A549 (cell line): ENCODE measurements around the gene BCKDHA. TPM values are rescaled to one million over a fixed set of nuclear protein-coding genes. Genes with fewer than 3 reads are reported as not detected.
A peak's percentile ranks its signal among the peaks of the same experiment; 100 is the strongest.
"Not testable (repeated sequence)": the region's sequence is repeated elsewhere in the genome, so short reads cannot be mapped to it uniquely, and the experiment has no call there.

Source experiments
- ATAC-seq, 2 experiments: fragments of 200-7000 bp in 1 of 2; fragments of >200 bp in 1 of 2; cut with Nextera tagmentation in 1 of 2; cut with Tn5 transposase in 1 of 2; 3 replicates each; pipeline versions ENCODE4 v1.8.0 to v1.9.1; 2018 to 2020; ENCODE audit warnings: mild to moderate bottlenecking in 1 of 2, moderate library complexity in 1 of 2
- CTCF ChIA-PET: fragments of 300-600 bp; sonication (Branson Sonifier 250); formaldehyde crosslinking; extraction: SDS; loops from one replicate; lab custom pipeline; 2021; ENCODE audit warnings: antibody characterized with exemption, inconsistent platforms; lab: Yijun Ruan, JAX
- POLR2A ChIA-PET: fragments of 350-600 bp; formaldehyde crosslinking; extraction: SDS; loops from one replicate; lab custom pipeline; 2021; ENCODE audit warnings: antibody characterized with exemption, inconsistent platforms; lab: Yijun Ruan, JAX
- DNase-seq, 2 experiments: peaks; one replicate each; pipeline versions ENCODE4 v3.0.0 to v3.0.0-alpha.2; 2011 to 2016; ENCODE audit warnings: low read depth in 1 of 2, low spot score in 1 of 2
- FAIRE-seq: peaks from 2 replicates; lab custom pipeline; 2011; peaks lifted over from hg19 to GRCh38; lab: Jason Lieb, UNC
- H3K27ac ChIP-seq, 2 experiments: fragments of >200 bp; sonication (Bioruptor Twin); formaldehyde crosslinking; 3 replicates each; pipeline ENCODE4 v1.5.1; 2016 to 2017
- H3K4me1 ChIP-seq: fragments of >200 bp; sonication (Bioruptor Twin); formaldehyde crosslinking; 3 replicates; pipeline ENCODE4 v1.6.1; 2016
- H3K4me2 ChIP-seq: fragments of >200 bp; sonication (Bioruptor Twin); formaldehyde crosslinking; 3 replicates; pipeline ENCODE4 v1.6.1; 2016
- H3K4me3 ChIP-seq: fragments of >200 bp; sonication (Bioruptor Twin); formaldehyde crosslinking; 3 replicates; pipeline ENCODE4 v1.5.1; 2016
- H3K9me3 ChIP-seq: fragments of >200 bp; sonication (Bioruptor Twin); formaldehyde crosslinking; 3 replicates; pipeline ENCODE4 v1.6.1; 2016
- CTCF ChIP-seq: fragments of >200 bp; sonication (Bioruptor Twin); formaldehyde crosslinking; IDR thresholded peaks from 3 replicates; pipeline ENCODE4 v1.5.1; 2016
- E2F6 ChIP-seq: IDR thresholded peaks from 2 replicates; pipeline ENCODE4 v1.6.1; 2012; ENCODE audit warnings: low read depth, borderline replicate concordance
- FOXS1 ChIP-seq: fragments of 250-450 bp; sonication (Bioruptor Pico); IDR thresholded peaks from 2 replicates; pipeline ENCODE4 v1.5.0; 2020; ENCODE audit warnings: mild to moderate bottlenecking, moderate library complexity
- HOXB13 ChIP-seq: fragments of 250-450 bp; sonication (Bioruptor Pico); IDR thresholded peaks from 2 replicates; pipeline ENCODE4 v1.5.0; 2020; ENCODE audit warnings: low read depth, mild to moderate bottlenecking, moderate library complexity
- JUN ChIP-seq, 2 experiments: fragments of >200 bp; sonication (Bioruptor Twin); formaldehyde crosslinking; IDR thresholded peaks; 2 replicates in 1 of 2; 3 replicates in 1 of 2; pipeline ENCODE4 v1.6.1; 2016 to 2017
- KDM1A ChIP-seq: fragments of 200-600 bp; sonication (generic); IDR thresholded peaks from 2 replicates; pipeline ENCODE4 v1.6.1; 2016; ENCODE audit warnings: low read depth, mild to moderate bottlenecking
- MAFK ChIP-seq: fragments of 450-650 bp; IDR thresholded peaks from 2 replicates; pipeline ENCODE4 v1.6.1; 2014; ENCODE audit not compliant: partially characterized antibody
- MAZ ChIP-seq: fragments of 150-350 bp; IDR thresholded peaks from 2 replicates; pipeline ENCODE4 v1.6.1; 2014; ENCODE audit warnings: antibody characterized with exemption, low read depth, low read length, borderline replicate concordance
- NPAS2 ChIP-seq: fragments of 250-450 bp; sonication (Bioruptor Pico); IDR thresholded peaks from 2 replicates; pipeline ENCODE4 v1.8.0; 2022; ENCODE audit warnings: mild to moderate bottlenecking, moderate library complexity, borderline replicate concordance
- RFX5 ChIP-seq: fragments of 450-650 bp; IDR thresholded peaks from 2 replicates; pipeline ENCODE4 v1.7.1; 2014; ENCODE audit warnings: antibody characterized with exemption, mild to moderate bottlenecking, moderate library complexity
- ZC3H11A ChIP-seq: fragments of 450-650 bp; IDR thresholded peaks from 2 replicates; pipeline ENCODE4 v1.6.1; 2014; ENCODE audit warnings: antibody characterized with exemption, mild to moderate bottlenecking
- WGBS: methylation state at CpG from one replicate; pipeline ENCODE4 v1.1.6; 2017; ENCODE audit errors: missing lambda C conversion rate; 5-methylcytosine and 5-hydroxymethylcytosine counted together
- polyA plus RNA-seq, 4 experiments: library from polyadenylated mRNA; depleted of rRNA in 3 of 4; stranded (reverse); fragments of >200 nt; fragmentation: RNase III in 1 of 4; extraction: RNeasy Plus Mini Kit Qiagen cat#74134 plus additional on column Dnase treatment in 1 of 4; gene quantifications; 2 replicates in 3 of 4; 3 replicates in 1 of 4; pipeline ENCODE4 v1.2.3, GENCODE V29; 2011 to 2017

The BCKDHA gene
- polyA plus RNA-seq, 2 of the 4 experiments (the other 2 are of a cell fraction) = 42.9 to 44.4 TPM

GRCh38 chr19:41376998-41377365 lies 20.6 kb upstream of the BCKDHA start:
- Histone ChIP-seq H3K4me1 (peaks cover 18% of the 10 kb centered on the region), H3K4me2 (peak overlapping the region; percentile 79), H3K27ac (peak overlapping the region in 1 of 2 experiments; percentile 74; a peak in 4 of 6 replicates), H3K9me3 (no peaks in the 10 kb centered on the region), H3K4me3 (peak overlapping the region; percentile 44; the same call in 1 of the 3 replicates)
- 89% methylated on average over 8 of the region's 8 CpGs for WGBS
- no peak for DNase-seq
- peak; percentile 35 to 47 for ATAC-seq
- ChIA-PET POLR2A (interaction anchor here (0.5 to 1.3 kb wide), 3 partner anchors 13 to 190 kb away, joined by 3 to 4 read pairs (median 3); partner anchors contain the start of gene B9D2), CTCF (interaction anchor here (0.6 to 7.6 kb wide), 10 partner anchors 9 to 709 kb away, joined by 3 to 37 read pairs (median 4); partner anchors contain the start of gene B9D2)
- FAIRE-seq = no peak
- TF ChIP-seq CTCF = no peak
- TF ChIP-seq RFX5 = no peak
- no peak for TF ChIP-seq JUN (IDR thresholded peaks at IDR 0.05)
- no peak for TF ChIP-seq ZC3H11A
- TF ChIP-seq HOXB13 = no peak
- TF ChIP-seq MAFK = no peak
- no peak for TF ChIP-seq NPAS2 (CRISPR knock-in tag)

GRCh38 chr19:41377977-41378709 lies 19.5 kb upstream of the BCKDHA start:
- Histone ChIP-seq H3K4me3 (no peak overlapping the region), H3K4me2 (no peak overlapping the region), H3K9me3 (no peaks in the 10 kb centered on the region)
- POLR2A ChIA-PET = interaction anchor here (1.1 to 1.3 kb wide), 2 partner anchors 9 to 61 kb away, joined by 4 to 5 read pairs; no protein-coding TSS in a partner anchor
- no peak for TF ChIP-seq KDM1A
- TF ChIP-seq, all 56 proteins: peak for 0
- FAIRE-seq (no peak), ATAC-seq (peak; percentile 31 to 35; a peak in 5 of 6 replicates), DNase-seq (no peak)
- Histone ChIP-seq H3K27ac (no peak overlapping the region), H3K4me1 (peaks cover 18% of the 10 kb centered on the region)
- CTCF ChIA-PET = interaction anchor here (0.6 to 7.6 kb wide), 13 partner anchors 10 to 1064 kb away, joined by 3 to 37 read pairs (median 5); partner anchors contain the start of gene B9D2
- 90% methylated on average over 9 of the region's 9 CpGs for WGBS

- WGBS = 94% methylated on average over 8 of the region's 8 CpGs
- not testable (repeated sequence) for H3K27ac ChIP-seq, DNase-seq, H3K4me2 ChIP-seq, H3K9me3 ChIP-seq, H3K4me3 ChIP-seq, FAIRE-seq, ATAC-seq, H3K4me1 ChIP-seq
- POLR2A ChIA-PET = interaction anchor here (3.2 kb wide), 1 partner anchor 17 kb away, joined by 34 read pairs; the partner anchor contains the start of gene B9D2
- CTCF ChIA-PET = interaction anchor here (0.6 to 7.6 kb wide), 12 partner anchors 9 to 218 kb away, joined by 3 to 37 read pairs (median 6); partner anchors contain the start of gene B9D2
Measured at GRCh38 chr19:41381536-41381935, 16.1 kb upstream of the BCKDHA start.

- ChIA-PET POLR2A (interaction anchor here (0.9 to 1.3 kb wide), 2 partner anchors 20 to 55 kb away, joined by 4 to 5 read pairs; partner anchors contain the start of genes B9D2 and DMAC2), CTCF (interaction anchor here (0.9 to 2.5 kb wide), 6 partner anchors 11 to 180 kb away, joined by 3 to 7 read pairs (median 4); partner anchors contain the start of genes B9D2 and DMAC2)
- peak; percentile 76 for FAIRE-seq
- Histone ChIP-seq H3K4me3 (no peak overlapping the region), H3K4me2 (no peak overlapping the region), H3K9me3 (no peaks in the 10 kb centered on the region), H3K27ac (no peak overlapping the region), H3K4me1 (no peaks in the 10 kb centered on the region)
- 85% methylated on average over 5 of the region's 5 CpGs for WGBS
- no peak for TF ChIP-seq MAZ
- TF ChIP-seq E2F6 = no peak
- TF ChIP-seq FOXS1 (CRISPR knock-in tag) = no peak
- DNase-seq = no peak
- no peak for ATAC-seq
Measured at GRCh38 chr19:41384351-41384750, 13.3 kb upstream of the BCKDHA start.
